Osteocyte (in vitro differentiated cells): Measurements from ENCODE around the gene TCF19. TPM values are rescaled to one million over a fixed set of nuclear protein-coding genes. Genes with fewer than 3 reads are reported as not detected.

Source experiments
- DNase-seq: peaks from one replicate; pipeline ENCODE4 v3.0.0; 2021; ENCODE audit warnings: mixed read lengths; ENCODE audit not compliant: unreplicated experiment; ENCODE audit errors: extremely low spot score
- H3K27ac Mint-ChIP-seq: one replicate; pipeline ENCODE4 v1.8.0; 2021; ENCODE audit warnings: mild to moderate bottlenecking, mixed read lengths; ENCODE audit not compliant: unreplicated experiment
- H3K27me3 Mint-ChIP-seq: one replicate; pipeline ENCODE4 v1.8.0; 2021; ENCODE audit warnings: mixed read lengths; ENCODE audit not compliant: unreplicated experiment
- H3K36me3 Mint-ChIP-seq: one replicate; pipeline ENCODE4 v1.8.0; 2021; ENCODE audit warnings: mixed read lengths; ENCODE audit not compliant: unreplicated experiment
- H3K4me1 Mint-ChIP-seq: one replicate; pipeline ENCODE4 v1.8.0; 2021; ENCODE audit warnings: mixed read lengths; ENCODE audit not compliant: unreplicated experiment
- H3K4me3 Mint-ChIP-seq: one replicate; pipeline ENCODE4 v1.8.0; 2021; ENCODE audit warnings: mild to moderate bottlenecking, moderate library complexity, mixed read lengths; ENCODE audit not compliant: unreplicated experiment
- H3K9me3 Mint-ChIP-seq: one replicate; pipeline ENCODE4 v1.8.0; 2021; ENCODE audit warnings: mixed read lengths; ENCODE audit not compliant: unreplicated experiment
- total RNA-seq: library from RNA; stranded (reverse); gene quantifications from 2 replicates; pipeline ENCODE4 v1.2.1, GENCODE V29; 2021
- TF ChIP-seq, protein P1 (sequence below): fragments of 200-600 bp; sonication (generic); IDR thresholded peaks from 2 replicates; pipeline ENCODE4 v1.5.0; 2021; ENCODE audit warnings: antibody characterized with exemption, mild to moderate bottlenecking, moderate library complexity

The TCF19 gene
- total RNA-seq, 1 donor from 2014 or later = 8.8 TPM

GRCh38 chr6:31170987-31171671, 12.7 kb downstream of the TCF19 start:
- DNase-seq = no peak
- Mint-ChIP-seq H3K27me3 (no peaks in the 10 kb centered on the region), H3K36me3 (peaks cover under 1% of the 10 kb centered on the region), H3K27ac (no peak overlapping the region), H3K9me3 (no peaks in the 10 kb centered on the region), H3K4me3 (no peak overlapping the region), H3K4me1 (no peaks in the 10 kb centered on the region)
- TF ChIP-seq, protein P1, sequence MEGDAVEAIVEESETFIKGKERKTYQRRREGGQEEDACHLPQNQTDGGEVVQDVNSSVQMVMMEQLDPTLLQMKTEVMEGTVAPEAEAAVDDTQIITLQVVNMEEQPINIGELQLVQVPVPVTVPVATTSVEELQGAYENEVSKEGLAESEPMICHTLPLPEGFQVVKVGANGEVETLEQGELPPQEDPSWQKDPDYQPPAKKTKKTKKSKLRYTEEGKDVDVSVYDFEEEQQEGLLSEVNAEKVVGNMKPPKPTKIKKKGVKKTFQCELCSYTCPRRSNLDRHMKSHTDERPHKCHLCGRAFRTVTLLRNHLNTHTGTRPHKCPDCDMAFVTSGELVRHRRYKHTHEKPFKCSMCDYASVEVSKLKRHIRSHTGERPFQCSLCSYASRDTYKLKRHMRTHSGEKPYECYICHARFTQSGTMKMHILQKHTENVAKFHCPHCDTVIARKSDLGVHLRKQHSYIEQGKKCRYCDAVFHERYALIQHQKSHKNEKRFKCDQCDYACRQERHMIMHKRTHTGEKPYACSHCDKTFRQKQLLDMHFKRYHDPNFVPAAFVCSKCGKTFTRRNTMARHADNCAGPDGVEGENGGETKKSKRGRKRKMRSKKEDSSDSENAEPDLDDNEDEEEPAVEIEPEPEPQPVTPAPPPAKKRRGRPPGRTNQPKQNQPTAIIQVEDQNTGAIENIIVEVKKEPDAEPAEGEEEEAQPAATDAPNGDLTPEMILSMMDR = no peak

GRCh38 chr6:31171931-31172905, 13.8 kb downstream of the TCF19 start:
- DNase-seq = no peak
- H3K36me3 Mint-ChIP-seq = no peaks in the 10 kb centered on the region
- H3K27me3 Mint-ChIP-seq = no peaks in the 10 kb centered on the region
- no peaks in the 10 kb centered on the region for H3K4me1 Mint-ChIP-seq
- TF ChIP-seq, protein P1 = no peak
- H3K27ac Mint-ChIP-seq = no peak overlapping the region
- H3K9me3 Mint-ChIP-seq = no peaks in the 10 kb centered on the region
- H3K4me3 Mint-ChIP-seq = no peak overlapping the region

DNA sequence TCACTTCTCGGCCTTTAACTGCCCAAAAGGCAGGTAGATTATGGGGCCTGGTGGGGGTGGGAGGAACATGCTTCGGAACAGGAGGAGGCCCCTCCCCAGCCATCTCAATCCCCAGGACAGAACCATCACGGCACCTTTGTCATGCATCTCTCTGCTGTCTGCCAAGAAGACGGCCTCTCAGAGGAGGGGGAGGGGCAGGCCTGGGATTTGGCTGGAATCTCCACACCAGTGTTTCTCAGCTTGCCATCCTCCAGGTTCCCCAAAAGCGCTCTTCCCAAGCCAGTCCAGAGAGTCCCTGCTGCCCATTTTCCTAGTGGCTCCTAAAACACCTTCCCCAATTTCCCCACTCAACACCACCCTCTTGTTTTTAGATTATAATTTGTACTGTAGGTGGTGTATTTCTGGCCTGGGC, 14.6 kb downstream of the TCF19 start:
- no peak overlapping the region for H3K4me3 Mint-ChIP-seq
- no peaks in the 10 kb centered on the region for H3K4me1 Mint-ChIP-seq
- H3K27me3 Mint-ChIP-seq = no peaks in the 10 kb centered on the region
- H3K27ac Mint-ChIP-seq = no peak overlapping the region
- H3K9me3 Mint-ChIP-seq = no peaks in the 10 kb centered on the region
- TF ChIP-seq, protein P1 = no peak
- no peak for DNase-seq
- no peaks in the 10 kb centered on the region for H3K36me3 Mint-ChIP-seq

DNA sequence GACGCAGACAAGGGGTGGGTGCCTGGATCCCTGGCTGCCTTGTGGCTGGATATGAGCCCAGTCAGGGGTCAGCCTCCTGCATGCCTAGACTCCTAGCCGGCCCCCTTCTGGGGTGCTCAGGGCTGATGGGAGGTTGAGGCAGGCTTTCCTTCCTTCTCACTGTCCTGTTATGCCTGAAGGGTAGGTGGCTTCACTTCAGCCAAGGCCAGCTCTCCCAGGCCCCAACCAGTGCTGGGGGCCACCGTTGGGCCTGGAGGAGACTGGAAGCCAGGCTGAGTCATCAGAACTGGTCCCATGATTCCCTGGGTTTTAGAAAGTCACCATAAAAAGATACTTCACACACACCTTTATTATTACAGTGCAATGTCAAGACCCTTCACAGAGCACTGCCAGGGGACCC, 15.0 kb downstream of the TCF19 start:
- Mint-ChIP-seq H3K36me3 (no peaks in the 10 kb centered on the region), H3K4me1 (no peaks in the 10 kb centered on the region), H3K27ac (no peak overlapping the region), H3K9me3 (no peaks in the 10 kb centered on the region), H3K4me3 (no peak overlapping the region), H3K27me3 (no peaks in the 10 kb centered on the region)
- DNase-seq = no peak
- TF ChIP-seq, protein P1 = no peak

GRCh38 chr6:31174378-31174777, 16.0 kb downstream of the TCF19 start:
- Mint-ChIP-seq H3K27ac (no peak overlapping the region), H3K36me3 (no peaks in the 10 kb centered on the region), H3K4me1 (no peaks in the 10 kb centered on the region), H3K9me3 (no peaks in the 10 kb centered on the region), H3K27me3 (no peaks in the 10 kb centered on the region), H3K4me3 (no peak overlapping the region)
- TF ChIP-seq, protein P1 = no peak
- DNase-seq = no peak
